GM19238 (cell line): ENCODE data around the gene CARMIL1.

Experiments used
- DNase-seq: peaks from one replicate; pipeline ENCODE4 v3.0.0; 2011; ENCODE audit warnings: low spot score; ENCODE audit not compliant: insufficient read length

The CARMIL1 gene

GRCh38 chr6:25307805-25308494, 28.8 kb downstream of the CARMIL1 start:
- DNase-seq, result no peak

GRCh38 chr6:25309886-25310285, 30.7 kb downstream of the CARMIL1 start:
- DNase-seq, result no peak

GRCh38 chr6:25311331-25311840, 32.2 kb downstream of the CARMIL1 start:
- DNase-seq, result no peak

- no peak for DNase-seq
These were observed 33.0 kb downstream of the CARMIL1 start for GRCh38 chr6:25312034-25312620.

GRCh38 chr6:25312703-25313102, 33.5 kb downstream of the CARMIL1 start:
- no peak for DNase-seq

- DNase-seq, result no peak
These were observed 35.5 kb downstream of the CARMIL1 start for GRCh38 chr6:25314509-25315175.

- no peak for DNase-seq
These were observed 36.3 kb downstream of the CARMIL1 start for GRCh38 chr6:25315194-25316177.

GRCh38 chr6:25316626-25317025, 37.5 kb downstream of the CARMIL1 start:
- DNase-seq, result no peak

GRCh38 chr6:25318589-25318988, 39.4 kb downstream of the CARMIL1 start:
- DNase-seq, result no peak

- DNase-seq, result no peak
These were observed 41.3 kb downstream of the CARMIL1 start for GRCh38 chr6:25320459-25320858.

- no peak for DNase-seq
These were observed 43.5 kb downstream of the CARMIL1 start for GRCh38 chr6:25322692-25323091.

- no peak for DNase-seq
These were observed 45.0 kb downstream of the CARMIL1 start for GRCh38 chr6:25324066-25324762.

GRCh38 chr6:25326126-25326525, 47.0 kb downstream of the CARMIL1 start:
- no peak for DNase-seq

- DNase-seq, result no peak
These were observed 47.8 kb downstream of the CARMIL1 start for GRCh38 chr6:25326960-25327359.

GRCh38 chr6:25327432-25327831, 48.3 kb downstream of the CARMIL1 start:
- DNase-seq, result no peak

GRCh38 chr6:25329161-25329817, 50.1 kb downstream of the CARMIL1 start:
- DNase-seq, result no peak

- DNase-seq, result no peak
These were observed 50.8 kb downstream of the CARMIL1 start for GRCh38 chr6:25329982-25330381.

- no peak for DNase-seq
These were observed 51.9 kb downstream of the CARMIL1 start for GRCh38 chr6:25330796-25331685.

- DNase-seq, result no peak
These were observed 53.0 kb downstream of the CARMIL1 start for GRCh38 chr6:25332165-25332564.
